Lower lobe of right lung (tissue), 2 donors: ENCODE data around the gene VRK1. TPM values are rescaled to one million over a fixed set of nuclear protein-coding genes. Genes with fewer than 3 reads are reported as not detected.

Source experiments
- ATAC-seq, 2 donors: fragments of 200-7000 bp; cut with Tn5 transposase; one replicate each; pipeline ENCODE4 v1.9.1; 2020 to 2022; ENCODE audit warnings: mild to moderate bottlenecking in 2 of 2, moderate library complexity in 2 of 2
- DNase-seq: peaks from one replicate; pipeline ENCODE4 v3.0.0-alpha.2; 2020
- H3K27ac ChIP-seq: fragments of 200-600 bp; one replicate; pipeline ENCODE4 v1.8.0; 2022
- H3K27me3 ChIP-seq: fragments of 200-600 bp; one replicate; pipeline ENCODE4 v1.8.0; 2022; ENCODE audit warnings: low read depth
- H3K36me3 ChIP-seq: fragments of 200-600 bp; one replicate; pipeline ENCODE4 v1.8.0; 2022; ENCODE audit warnings: mild to moderate bottlenecking
- H3K4me1 ChIP-seq: fragments of 200-600 bp; one replicate; pipeline ENCODE4 v1.8.0; 2022
- H3K4me3 ChIP-seq: fragments of 200-600 bp; one replicate; pipeline ENCODE4 v1.8.0; 2022; ENCODE audit warnings: mild to moderate bottlenecking
- H3K9me3 ChIP-seq: fragments of 200-600 bp; one replicate; pipeline ENCODE4 v1.8.0; 2022
- CTCF ChIP-seq: fragments of 200-600 bp; IDR thresholded peaks from one replicate; pipeline ENCODE4 v1.8.0; 2022; ENCODE audit warnings: antibody characterized with exemption, mild to moderate bottlenecking
- intact Hi-C: fragments of 100-400 bp; cut with DNase I; formaldehyde crosslinking; loops from one replicate; pipeline ENCODE4 v1.11.0; 2022
- total RNA-seq: library from RNA; stranded (reverse); fragmentation: NEBNext Ultra II Directional; extraction: Animal tissue kit (Norgen Biotek cat#: 25700); gene quantifications from one replicate; pipeline ENCODE4 v1.2.1, GENCODE V29; 2021
- donor health status: DM: no; HTN: yes; CAD: no; lungs with severe emphysema.

VRK1 gene
- total RNA-seq, 1 donor from 2014 or later, result 9.5 TPM

GRCh38 chr14:96920023-96920422 lies 122.8 kb downstream of the VRK1 start:
- intact Hi-C loops, result no loop called here
- no peak for DNase-seq
- Histone ChIP-seq H3K27ac (no peak overlapping the region), H3K4me1 (no peaks in the 10 kb centered on the region), H3K36me3 (no peaks in the 10 kb centered on the region), H3K27me3 (no peaks in the 10 kb centered on the region), H3K9me3 (no peaks in the 10 kb centered on the region), H3K4me3 (no peak overlapping the region)
- no peak for TF ChIP-seq CTCF
- no peak for ATAC-seq

- Histone ChIP-seq H3K4me1 (no peaks in the 10 kb centered on the region), H3K27ac (no peak overlapping the region), H3K4me3 (no peak overlapping the region), H3K9me3 (no peaks in the 10 kb centered on the region), H3K27me3 (no peaks in the 10 kb centered on the region), H3K36me3 (no peaks in the 10 kb centered on the region)
- DNase-seq (no peak), ATAC-seq (no peak)
- TF ChIP-seq CTCF, result no peak
- intact Hi-C loops, result no loop called here
These were observed 123.6 kb downstream of the VRK1 start for GRCh38 chr14:96920820-96921219.

- Histone ChIP-seq H3K4me1 (no peaks in the 10 kb centered on the region), H3K4me3 (no peak overlapping the region), H3K27ac (no peak overlapping the region), H3K9me3 (no peaks in the 10 kb centered on the region), H3K36me3 (no peaks in the 10 kb centered on the region), H3K27me3 (no peaks in the 10 kb centered on the region)
- no peak for TF ChIP-seq CTCF
- ATAC-seq (no peak), DNase-seq (no peak)
- intact Hi-C loops, result no loop called here
These were observed 125.8 kb downstream of the VRK1 start for GRCh38 chr14:96922986-96923385.

- Histone ChIP-seq H3K27ac (no peak overlapping the region), H3K36me3 (no peaks in the 10 kb centered on the region), H3K27me3 (no peaks in the 10 kb centered on the region), H3K9me3 (no peaks in the 10 kb centered on the region), H3K4me3 (no peak overlapping the region), H3K4me1 (no peaks in the 10 kb centered on the region)
- no peak for DNase-seq
- TF ChIP-seq CTCF, result no peak
- intact Hi-C loops, result no loop called here
- no peak for ATAC-seq
These were observed 128.2 kb downstream of the VRK1 start for GRCh38 chr14:96925422-96925821.

- H3K4me3 ChIP-seq, result no peak overlapping the region
- DNase-seq, result no peak
- no peak for TF ChIP-seq CTCF
- H3K27ac ChIP-seq, result no peak overlapping the region
- no peaks in the 10 kb centered on the region for H3K27me3 ChIP-seq
- no peaks in the 10 kb centered on the region for H3K36me3 ChIP-seq
- no peak for ATAC-seq
- no peaks in the 10 kb centered on the region for H3K4me1 ChIP-seq
- intact Hi-C loops, result no loop called here
- H3K9me3 ChIP-seq, result no peaks in the 10 kb centered on the region
These were observed 128.8 kb downstream of the VRK1 start for GRCh38 chr14:96926001-96926400.

- no peak for ATAC-seq
- no peak for DNase-seq
- intact Hi-C loops, result no loop called here
- no peaks in the 10 kb centered on the region for H3K36me3 ChIP-seq
- H3K4me3 ChIP-seq, result no peak overlapping the region
- no peaks in the 10 kb centered on the region for H3K4me1 ChIP-seq
- no peak for TF ChIP-seq CTCF
- H3K27me3 ChIP-seq, result no peaks in the 10 kb centered on the region
- no peak overlapping the region for H3K27ac ChIP-seq
- no peaks in the 10 kb centered on the region for H3K9me3 ChIP-seq
These were observed 131.7 kb downstream of the VRK1 start for GRCh38 chr14:96928779-96929380.
